ENCODE measurements around the gene HSFX4.
A peak's percentile ranks its signal among the peaks of the same experiment; 100 is the strongest.

HSFX4 gene

GRCh38 chrX:149903889-149904748, 25.3 kb upstream of the HSFX4 start:
- no peak overlapping the region for H4K8ac ChIP-seq (ENCODE audit: low read depth, low read length)
- H2BK12ac ChIP-seq (ENCODE audit: low read length) = no peak overlapping the region
- no peaks in the 10 kb centered on the region for H3K36me3 ChIP-seq (ENCODE audit: control insufficient read depth in 1 of 2, insufficient read depth in 2 of 2, low read length in 2 of 2)
- no peaks in the 10 kb centered on the region for H3K79me1 ChIP-seq (ENCODE audit: low read length)
- no peak overlapping the region for H3K14ac ChIP-seq (ENCODE audit: low read length)
- H3K27me3 ChIP-seq (ENCODE audit: insufficient read depth, low read length) = no peaks in the 10 kb centered on the region
- no peak overlapping the region for H2AFZ ChIP-seq (ENCODE audit: insufficient read depth, low read length, poor library complexity)
- H3K79me2 ChIP-seq (ENCODE audit: control insufficient read depth, insufficient read depth, low read length, poor library complexity) = no peaks in the 10 kb centered on the region
- H3K9me3 ChIP-seq (ENCODE audit: insufficient read depth, low read depth, low read length) = no peaks in the 10 kb centered on the region
- DNase-seq = no peak
- no peak overlapping the region for H2BK120ac ChIP-seq (ENCODE audit: insufficient read depth, low read length, poor library complexity)
- WGBS (ENCODE audit: extremely low coverage, insufficient coverage, insufficient read length) = no CpG with 5 or more reads among the region's 6 CpGs
- H3K4me3 ChIP-seq (ENCODE audit: low read depth, low read length) = no peak overlapping the region
- no peaks in the 10 kb centered on the region for H3K4me1 ChIP-seq (ENCODE audit: control insufficient read depth in 1 of 2, insufficient read depth in 2 of 2, low read length in 2 of 2)
- H3K4me2 ChIP-seq (ENCODE audit: low read length) = peak overlapping the region; percentile 18
- no peak overlapping the region for H3K4ac ChIP-seq (ENCODE audit: low read depth, low read length)
- H3K9ac ChIP-seq (ENCODE audit: low read length) = no peak overlapping the region
- H2BK5ac ChIP-seq (ENCODE audit: low read depth, low read length, poor library complexity) = no peak overlapping the region
- no peak overlapping the region for H3K27ac ChIP-seq (ENCODE audit: low read depth, low read length)
- H4K12ac ChIP-seq (ENCODE audit: low read depth, low read length) = no peak overlapping the region
- no peak overlapping the region for H3K18ac ChIP-seq (ENCODE audit: low read length)
- H3K23ac ChIP-seq (ENCODE audit: low read length) = no peak overlapping the region
- H2AK5ac ChIP-seq (ENCODE audit: low read length) = no peak overlapping the region
- no peak overlapping the region for H4K91ac ChIP-seq (ENCODE audit: low read depth, low read length)

GRCh38 chrX:149908308-149908707, 21.1 kb upstream of the HSFX4 start:
- DNase-seq = peak in 1 of 2 donors; percentile 19
- H4K8ac ChIP-seq (ENCODE audit: low read depth, low read length) = no peak overlapping the region
- no peaks in the 10 kb centered on the region for H3K27me3 ChIP-seq (ENCODE audit: insufficient read depth, low read length)
- H3K14ac ChIP-seq (ENCODE audit: low read length) = no peak overlapping the region
- no peaks in the 10 kb centered on the region for H3K4me1 ChIP-seq (ENCODE audit: control insufficient read depth in 1 of 2, insufficient read depth in 2 of 2, low read length in 2 of 2)
- H2AK5ac ChIP-seq (ENCODE audit: low read length) = no peak overlapping the region
- H3K4me2 ChIP-seq (ENCODE audit: low read length) = no peak overlapping the region
- H3K36me3 ChIP-seq (ENCODE audit: control insufficient read depth in 1 of 2, insufficient read depth in 2 of 2, low read length in 2 of 2) = no peaks in the 10 kb centered on the region
- no peak overlapping the region for H2BK120ac ChIP-seq (ENCODE audit: insufficient read depth, low read length, poor library complexity)
- no peak overlapping the region for H3K27ac ChIP-seq (ENCODE audit: low read depth, low read length)
- H3K18ac ChIP-seq (ENCODE audit: low read length) = no peak overlapping the region
- H2BK5ac ChIP-seq (ENCODE audit: low read depth, low read length, poor library complexity) = no peak overlapping the region
- H3K4me3 ChIP-seq (ENCODE audit: low read depth, low read length) = no peak overlapping the region
- H3K9me3 ChIP-seq (ENCODE audit: insufficient read depth, low read depth, low read length) = no peaks in the 10 kb centered on the region
- H3K4ac ChIP-seq (ENCODE audit: low read depth, low read length) = no peak overlapping the region
- H3K79me1 ChIP-seq (ENCODE audit: low read length) = no peaks in the 10 kb centered on the region
- H3K23ac ChIP-seq (ENCODE audit: low read length) = no peak overlapping the region
- no CpG with 5 or more reads among the region's 3 CpGs for WGBS (ENCODE audit: extremely low coverage, insufficient coverage, insufficient read length)
- no peak overlapping the region for H2BK12ac ChIP-seq (ENCODE audit: low read length)
- H3K9ac ChIP-seq (ENCODE audit: low read length) = no peak overlapping the region
- no peak overlapping the region for H4K91ac ChIP-seq (ENCODE audit: low read depth, low read length)
- no peak overlapping the region for H2AFZ ChIP-seq (ENCODE audit: insufficient read depth, low read length, poor library complexity)
- no peak overlapping the region for H4K12ac ChIP-seq (ENCODE audit: low read depth, low read length)
- H3K79me2 ChIP-seq (ENCODE audit: control insufficient read depth, insufficient read depth, low read length, poor library complexity) = no peaks in the 10 kb centered on the region

GRCh38 chrX:149908727-149909126, 20.6 kb upstream of the HSFX4 start:
- Histone ChIP-seq H3K18ac (ENCODE audit: low read length) (no peak overlapping the region), H4K12ac (ENCODE audit: low read depth, low read length) (no peak overlapping the region), H3K79me2 (ENCODE audit: control insufficient read depth, insufficient read depth, low read length, poor library complexity) (no peaks in the 10 kb centered on the region), H3K4me1 (ENCODE audit: control insufficient read depth in 1 of 2, insufficient read depth in 2 of 2, low read length in 2 of 2) (no peaks in the 10 kb centered on the region), H3K27me3 (ENCODE audit: insufficient read depth, low read length) (no peaks in the 10 kb centered on the region), H4K91ac (ENCODE audit: low read depth, low read length) (peak overlapping the region; percentile 14), H4K8ac (ENCODE audit: low read depth, low read length) (no peak overlapping the region), H3K27ac (ENCODE audit: low read depth, low read length) (no peak overlapping the region), H3K14ac (ENCODE audit: low read length) (no peak overlapping the region), H3K4me3 (ENCODE audit: low read depth, low read length) (no peak overlapping the region), H3K4ac (ENCODE audit: low read depth, low read length) (no peak overlapping the region), H2AFZ (ENCODE audit: insufficient read depth, low read length, poor library complexity) (no peak overlapping the region), H3K23ac (ENCODE audit: low read length) (no peak overlapping the region), H2AK5ac (ENCODE audit: low read length) (no peak overlapping the region), H2BK120ac (ENCODE audit: insufficient read depth, low read length, poor library complexity) (no peak overlapping the region), H3K9ac (ENCODE audit: low read length) (no peak overlapping the region), H2BK5ac (ENCODE audit: low read depth, low read length, poor library complexity) (no peak overlapping the region), H3K9me3 (ENCODE audit: insufficient read depth, low read depth, low read length) (no peaks in the 10 kb centered on the region), H2BK12ac (ENCODE audit: low read length) (no peak overlapping the region), H3K4me2 (ENCODE audit: low read length) (no peak overlapping the region), H3K79me1 (ENCODE audit: low read length) (no peaks in the 10 kb centered on the region), H3K36me3 (ENCODE audit: control insufficient read depth in 1 of 2, insufficient read depth in 2 of 2, low read length in 2 of 2) (no peaks in the 10 kb centered on the region)
- DNase-seq = no peak

GRCh38 chrX:149909324-149910177, 19.8 kb upstream of the HSFX4 start:
- Histone ChIP-seq H3K27ac (ENCODE audit: low read depth, low read length) (no peak overlapping the region), H2AFZ (ENCODE audit: insufficient read depth, low read length, poor library complexity) (no peak overlapping the region), H3K79me2 (ENCODE audit: control insufficient read depth, insufficient read depth, low read length, poor library complexity) (no peaks in the 10 kb centered on the region), H2BK120ac (ENCODE audit: insufficient read depth, low read length, poor library complexity) (no peak overlapping the region), H3K9ac (ENCODE audit: low read length) (no peak overlapping the region), H3K79me1 (ENCODE audit: low read length) (no peaks in the 10 kb centered on the region), H3K14ac (ENCODE audit: low read length) (no peak overlapping the region), H4K8ac (ENCODE audit: low read depth, low read length) (no peak overlapping the region), H3K18ac (ENCODE audit: low read length) (no peak overlapping the region), H4K12ac (ENCODE audit: low read depth, low read length) (no peak overlapping the region), H2AK5ac (ENCODE audit: low read length) (no peak overlapping the region), H3K4me1 (ENCODE audit: control insufficient read depth in 1 of 2, insufficient read depth in 2 of 2, low read length in 2 of 2) (no peaks in the 10 kb centered on the region), H3K4me3 (ENCODE audit: low read depth, low read length) (no peak overlapping the region), H3K9me3 (ENCODE audit: insufficient read depth, low read depth, low read length) (no peaks in the 10 kb centered on the region), H3K36me3 (ENCODE audit: control insufficient read depth in 1 of 2, insufficient read depth in 2 of 2, low read length in 2 of 2) (no peaks in the 10 kb centered on the region), H2BK12ac (ENCODE audit: low read length) (no peak overlapping the region), H3K4me2 (ENCODE audit: low read length) (no peak overlapping the region), H2BK5ac (ENCODE audit: low read depth, low read length, poor library complexity) (no peak overlapping the region), H3K4ac (ENCODE audit: low read depth, low read length) (no peak overlapping the region), H4K91ac (ENCODE audit: low read depth, low read length) (no peak overlapping the region), H3K27me3 (ENCODE audit: insufficient read depth, low read length) (no peaks in the 10 kb centered on the region), H3K23ac (ENCODE audit: low read length) (no peak overlapping the region)
- DNase-seq = no peak
- WGBS (ENCODE audit: extremely low coverage, insufficient coverage, insufficient read length) = no CpG with 5 or more reads among the region's 4 CpGs
